GM19397 (cell line): ENCODE results near the gene EMILIN2.

Experiments
- ATAC-seq: cut with Tn5 transposase; IDR thresholded peaks from one replicate; pipeline ENCODE4 v1.9.1; 2021; ENCODE audit warnings: mild to moderate bottlenecking, moderate library complexity; ENCODE audit not compliant: unreplicated experiment

The EMILIN2 gene

GRCh38 chr18:2948038-2948437 is 101.2 kb downstream of the EMILIN2 start:
- ATAC-seq: no peak

- ATAC-seq: no peak
These were observed 105.8 kb downstream of the EMILIN2 start for GRCh38 chr18:2952605-2953004.

- ATAC-seq: no peak
These were observed 107.3 kb downstream of the EMILIN2 start for GRCh38 chr18:2953935-2954653.

- no peak for ATAC-seq
These were observed 108.3 kb downstream of the EMILIN2 start for GRCh38 chr18:2954869-2955645.

- ATAC-seq: no peak
These were observed 109.2 kb downstream of the EMILIN2 start for GRCh38 chr18:2956056-2956455.

- no peak for ATAC-seq
These were observed 112.1 kb downstream of the EMILIN2 start for GRCh38 chr18:2958819-2959298.

- no peak for ATAC-seq
These were observed 112.5 kb downstream of the EMILIN2 start for GRCh38 chr18:2959341-2959740.

- no peak for ATAC-seq
These were observed 114.3 kb downstream of the EMILIN2 start for GRCh38 chr18:2960983-2961696.

GRCh38 chr18:2961821-2962220 is 115.0 kb downstream of the EMILIN2 start:
- ATAC-seq: no peak

GRCh38 chr18:2963048-2963447 is 116.2 kb downstream of the EMILIN2 start:
- ATAC-seq: no peak

- ATAC-seq: no peak
These were observed 117.7 kb downstream of the EMILIN2 start for GRCh38 chr18:2964361-2965010.
